Stimulated activated CD8-positive, alpha-beta memory T cell treated with anti-CD3 and anti-CD28 coated beads, Interleukin-7, amount 100 ng/mL, for 1 hour (primary cell): ENCODE measurements around the gene GRB7.
"Not testable (repeated sequence)": the region's sequence is repeated elsewhere in the genome, so short reads cannot be mapped to it uniquely, and the experiment has no call there.

Experiments used
- DNase-seq, 2 donors: peaks; one replicate each; pipeline ENCODE4 v3.0.0-alpha.2; 2020; ENCODE audit warnings: low read depth in 2 of 2

The GRB7 gene

DNA sequence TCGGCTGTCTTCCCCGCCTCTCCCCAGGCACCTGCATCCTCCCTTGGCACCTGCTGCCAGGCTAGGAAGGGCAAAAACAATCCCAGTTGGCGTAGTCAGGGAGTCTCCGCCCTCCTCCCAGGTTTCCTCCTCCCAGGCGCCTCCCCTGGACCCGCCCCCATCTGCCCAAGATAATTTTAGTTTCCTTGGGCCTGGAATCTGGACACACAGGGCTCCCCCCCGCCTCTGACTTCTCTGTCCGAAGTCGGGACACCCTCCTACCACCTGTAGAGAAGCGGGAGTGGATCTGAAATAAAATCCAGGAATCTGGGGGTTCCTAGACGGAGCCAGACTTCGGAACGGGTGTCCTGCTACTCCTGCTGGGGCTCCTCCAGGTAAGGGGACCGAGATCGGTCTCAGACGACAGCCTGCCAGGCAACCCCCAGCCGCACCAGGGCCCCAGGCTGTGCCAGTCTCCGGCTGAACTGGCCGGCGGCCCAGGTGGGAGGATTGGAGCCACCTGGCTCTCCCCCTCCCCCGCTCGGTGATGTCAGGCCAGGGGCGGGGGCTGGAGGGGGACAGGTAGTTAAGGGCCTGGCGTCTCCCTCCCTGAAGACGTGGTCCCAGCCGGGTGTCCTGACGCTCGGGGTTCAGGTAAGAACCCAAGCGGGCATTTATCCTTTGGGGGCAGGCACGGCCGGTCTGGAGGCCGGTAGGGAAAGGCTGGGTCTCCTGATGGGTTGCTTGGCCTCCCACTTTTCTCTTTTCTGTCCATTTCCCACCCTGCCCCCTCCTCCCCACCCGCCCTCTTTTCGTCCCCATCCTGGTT lies at the start of gene GRB7:
TSS of gene GRB7 (plus strand) at position 179 of the 808 bp plus-strand sequence. CDS start 4,364 bp downstream, outside the sequence.
- no peak for DNase-seq

DNA sequence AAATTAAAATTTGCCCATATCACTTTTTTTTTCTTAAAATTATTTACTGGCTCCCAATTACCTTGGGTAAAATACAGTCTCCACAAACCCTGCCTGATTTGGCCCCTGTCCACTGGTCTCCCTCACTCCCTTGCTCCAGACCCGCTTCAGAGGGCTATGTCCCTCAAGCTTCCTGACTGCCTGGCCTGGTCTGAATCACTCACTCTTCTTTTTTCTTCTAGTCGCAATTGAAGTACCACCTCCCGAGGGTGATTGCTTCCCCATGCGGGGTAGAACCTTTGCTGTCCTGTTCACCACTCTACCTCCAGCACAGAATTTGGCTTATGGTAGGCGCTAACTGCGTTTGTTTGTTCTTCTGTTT lies 49.3 kb upstream of the GRB7 start:
- no peak for DNase-seq

DNA sequence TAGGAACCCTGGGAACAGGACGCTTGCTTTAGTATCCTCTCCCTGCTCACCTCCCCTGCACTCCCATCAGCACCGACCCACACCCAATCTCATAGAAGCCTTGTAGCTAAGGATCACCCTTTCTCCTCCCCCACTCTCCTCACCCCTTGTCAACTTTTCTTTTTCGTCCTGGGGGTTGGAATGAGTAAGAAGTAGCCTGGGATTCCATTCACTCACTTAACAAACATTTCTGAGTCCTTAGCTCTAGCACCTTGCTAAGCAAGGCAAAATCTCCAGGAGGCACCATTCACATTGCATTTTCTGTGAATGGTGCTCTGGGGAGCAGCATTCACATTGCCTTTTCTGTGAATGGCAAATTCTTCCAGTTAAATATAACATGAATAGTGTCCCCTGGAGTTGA lies 48.8 kb upstream of the GRB7 start:
- DNase-seq, result no peak

DNA sequence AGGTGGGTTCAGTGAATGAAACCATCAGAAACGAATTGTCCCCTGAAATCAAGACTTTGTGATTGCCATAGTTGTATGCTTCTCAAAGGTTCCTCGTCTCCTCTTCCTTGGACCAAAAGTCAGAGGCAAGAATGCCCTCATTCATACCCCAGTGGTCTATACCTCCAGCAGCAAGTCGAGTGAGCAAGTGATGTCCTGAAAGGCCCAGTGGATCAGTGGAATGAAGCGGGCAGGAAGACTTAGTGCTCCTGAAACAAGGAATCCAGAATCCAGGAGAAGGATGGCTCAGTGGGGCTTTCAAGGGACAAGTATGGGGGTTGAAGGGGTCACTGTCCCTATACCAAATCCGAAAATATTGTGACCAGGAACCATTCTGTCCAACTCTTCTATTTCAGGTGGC lies 43.1 kb upstream of the GRB7 start:
- no peak for DNase-seq

DNA sequence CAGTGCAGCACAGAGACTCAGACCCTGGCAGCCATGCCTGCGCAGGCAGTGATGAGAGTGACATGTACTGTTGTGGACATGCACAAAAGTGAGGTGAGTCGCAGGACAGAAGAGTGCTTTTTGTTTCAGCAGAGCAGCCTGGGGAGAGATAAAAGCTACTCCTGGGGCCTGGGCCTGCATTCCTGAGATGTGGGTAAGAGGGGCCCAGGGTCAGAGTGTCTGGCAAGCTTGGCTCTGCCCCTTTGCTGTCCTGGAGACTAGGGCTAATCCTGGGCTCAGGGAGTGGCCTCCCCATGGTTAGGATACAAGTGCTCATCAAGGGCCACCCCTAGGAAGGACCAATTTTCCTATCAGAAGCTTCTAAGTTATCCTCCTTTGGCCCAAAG lies 42.7 kb upstream of the GRB7 start:
- DNase-seq, result no peak

DNA sequence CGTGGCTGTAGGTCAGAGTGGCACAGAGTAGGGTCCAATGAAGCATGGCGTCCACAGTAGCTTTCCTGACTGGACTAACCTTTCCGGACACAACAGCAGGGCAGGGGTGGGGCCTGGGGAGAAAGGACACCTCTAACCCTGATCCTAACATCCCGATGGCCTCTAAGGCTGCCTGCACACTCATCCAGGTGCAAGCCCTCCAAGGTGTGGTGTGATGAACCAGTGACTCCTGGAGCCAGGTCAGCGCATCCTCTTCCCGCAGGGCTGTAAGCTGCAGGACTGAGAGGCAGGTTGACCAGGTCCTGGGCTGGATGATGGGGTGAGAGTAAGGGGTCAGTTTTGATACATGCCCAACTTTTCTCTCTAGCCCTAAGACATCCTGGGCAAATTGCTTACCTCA lies 41.0 kb upstream of the GRB7 start:
- no peak for DNase-seq

DNA sequence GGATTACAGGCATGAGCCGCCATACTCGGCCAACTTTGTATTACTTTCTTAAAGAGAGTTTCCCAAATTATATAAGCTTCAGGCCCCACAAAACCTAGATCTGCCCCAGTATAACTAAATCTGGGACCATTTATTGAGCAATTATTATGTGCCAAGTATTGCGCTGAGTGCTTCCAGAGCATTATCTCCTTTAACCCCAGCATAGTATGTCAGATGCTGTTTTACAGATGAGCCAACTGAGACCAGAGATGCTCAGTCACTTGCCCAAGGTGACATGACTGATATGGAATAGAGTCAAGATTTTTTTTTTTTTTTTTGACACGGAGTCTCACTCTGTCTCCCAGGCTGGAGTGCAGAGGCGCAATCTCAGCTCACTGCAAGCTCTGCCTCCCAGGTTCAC lies 39.8 kb upstream of the GRB7 start:
- no peak for DNase-seq

DNA sequence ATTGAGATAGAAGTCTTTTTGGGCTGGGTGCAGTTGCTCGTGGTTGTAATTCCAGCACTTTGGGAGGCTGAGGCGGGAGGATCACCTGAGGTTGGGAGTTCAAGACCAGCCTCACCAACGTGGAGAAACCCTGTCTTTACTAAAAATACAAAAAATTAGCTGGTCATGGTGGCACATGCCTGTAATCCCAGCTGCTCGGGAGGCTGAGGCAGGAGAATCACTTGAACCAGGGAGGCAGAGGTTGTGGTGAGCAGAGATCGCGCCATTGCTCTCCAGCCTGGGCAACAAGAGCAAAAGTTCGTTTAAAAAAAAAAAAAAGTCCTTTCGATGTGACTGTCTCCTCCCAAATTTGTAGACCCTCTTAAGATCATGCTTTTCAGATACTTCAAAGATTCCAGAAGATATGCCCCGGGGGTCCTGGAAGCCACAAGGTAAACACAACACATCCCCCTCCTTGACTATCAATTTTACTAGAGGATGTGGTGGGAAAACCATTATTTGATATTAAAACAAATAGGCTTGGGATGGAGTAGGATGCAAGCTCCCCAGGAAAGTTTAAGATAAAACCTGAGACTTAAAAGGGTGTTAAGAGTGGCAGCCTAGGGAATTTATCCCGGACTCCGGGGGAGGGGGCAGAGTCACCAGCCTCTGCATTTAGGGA lies 38.5 kb upstream of the GRB7 start:
- DNase-seq, result not testable (repeated sequence)

DNA sequence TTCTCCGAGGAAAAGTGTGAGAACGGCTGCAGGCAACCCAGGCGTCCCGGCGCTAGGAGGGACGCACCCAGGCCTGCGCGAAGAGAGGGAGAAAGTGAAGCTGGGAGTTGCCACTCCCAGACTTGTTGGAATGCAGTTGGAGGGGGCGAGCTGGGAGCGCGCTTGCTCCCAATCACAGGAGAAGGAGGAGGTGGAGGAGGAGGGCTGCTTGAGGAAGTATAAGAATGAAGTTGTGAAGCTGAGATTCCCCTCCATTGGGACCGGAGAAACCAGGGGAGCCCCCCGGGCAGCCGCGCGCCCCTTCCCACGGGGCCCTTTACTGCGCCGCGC lies 38.0 kb upstream of the GRB7 start, which contains the start of gene ERBB2:
TSS of gene ERBB2 (plus strand) at position 247 of the 330 bp plus-strand sequence. CDS start 175 bp downstream, outside the sequence.
- DNase-seq, result no peak

DNA sequence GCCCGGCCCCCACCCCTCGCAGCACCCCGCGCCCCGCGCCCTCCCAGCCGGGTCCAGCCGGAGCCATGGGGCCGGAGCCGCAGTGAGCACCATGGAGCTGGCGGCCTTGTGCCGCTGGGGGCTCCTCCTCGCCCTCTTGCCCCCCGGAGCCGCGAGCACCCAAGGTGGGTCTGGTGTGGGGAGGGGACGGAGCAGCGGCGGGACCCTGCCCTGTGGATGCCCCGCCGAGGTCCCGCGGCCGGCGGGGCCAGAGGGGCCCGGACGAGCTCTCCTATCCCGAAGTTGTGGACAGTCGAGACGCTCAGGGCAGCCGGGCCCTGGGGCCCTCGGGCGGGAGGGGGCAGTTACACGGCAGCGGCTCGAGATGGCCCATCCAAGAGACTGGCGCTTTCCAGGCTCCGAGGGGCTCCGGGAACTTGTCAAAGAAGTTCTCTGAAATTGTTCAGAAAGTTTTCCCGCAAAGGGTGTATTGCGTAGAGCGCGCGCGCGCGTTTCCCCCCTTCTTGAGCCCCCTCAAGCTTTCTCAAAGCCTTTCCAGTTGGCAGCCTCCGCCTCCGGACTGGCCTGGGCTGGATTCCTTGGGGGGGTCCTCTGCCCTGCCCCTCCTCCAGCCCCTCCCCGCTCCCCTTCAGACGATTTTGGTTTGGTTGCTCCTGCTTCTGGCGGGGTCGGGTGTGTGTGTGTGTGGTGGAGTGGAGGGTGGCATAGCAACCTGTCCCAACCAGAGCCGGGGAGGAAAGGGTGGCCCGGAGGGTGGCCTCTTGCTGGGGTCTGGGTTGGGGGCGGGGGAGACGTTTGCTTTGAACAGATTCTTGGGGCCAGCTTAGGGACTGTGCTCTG lies 37.4 kb upstream of the GRB7 start:
- DNase-seq, result no peak

DNA sequence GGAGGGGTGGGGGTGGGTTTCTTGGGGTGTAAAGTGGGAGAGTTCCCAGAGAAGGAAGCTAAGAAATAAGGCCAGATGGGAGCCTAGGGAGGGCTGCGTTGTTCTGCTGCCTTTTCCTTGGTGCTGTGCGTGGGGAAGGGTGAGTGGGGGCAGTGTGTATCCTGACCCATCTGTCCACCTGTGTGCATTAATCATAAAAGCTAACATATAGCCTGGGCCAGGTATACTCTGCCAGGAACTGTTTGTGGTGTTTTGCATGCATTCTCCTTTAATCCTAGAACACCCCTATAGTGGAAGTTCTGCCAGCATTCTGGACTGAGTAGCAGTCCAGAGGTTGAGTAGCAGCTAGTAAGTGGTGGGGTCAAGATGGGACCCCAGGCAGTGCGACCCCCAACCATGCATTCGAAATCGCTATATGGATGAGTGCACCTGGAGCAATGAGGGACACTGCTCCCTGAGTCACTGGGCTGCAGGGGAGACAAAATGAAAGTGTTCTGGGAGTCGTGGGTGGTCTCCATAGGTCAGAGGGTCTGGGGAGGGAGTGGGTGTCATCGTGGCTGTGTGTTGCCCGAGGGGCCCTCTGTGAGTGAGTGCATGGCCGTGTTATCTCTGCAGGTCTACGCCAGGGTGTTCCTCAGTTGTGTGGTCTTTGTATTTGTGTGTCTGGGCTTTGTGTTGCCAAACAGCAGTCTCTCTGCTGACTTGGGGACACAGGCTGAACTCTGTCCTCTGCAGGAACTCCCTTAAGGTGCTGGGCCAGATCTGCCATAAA lies 36.5 kb upstream of the GRB7 start:
- DNase-seq, result no peak

DNA sequence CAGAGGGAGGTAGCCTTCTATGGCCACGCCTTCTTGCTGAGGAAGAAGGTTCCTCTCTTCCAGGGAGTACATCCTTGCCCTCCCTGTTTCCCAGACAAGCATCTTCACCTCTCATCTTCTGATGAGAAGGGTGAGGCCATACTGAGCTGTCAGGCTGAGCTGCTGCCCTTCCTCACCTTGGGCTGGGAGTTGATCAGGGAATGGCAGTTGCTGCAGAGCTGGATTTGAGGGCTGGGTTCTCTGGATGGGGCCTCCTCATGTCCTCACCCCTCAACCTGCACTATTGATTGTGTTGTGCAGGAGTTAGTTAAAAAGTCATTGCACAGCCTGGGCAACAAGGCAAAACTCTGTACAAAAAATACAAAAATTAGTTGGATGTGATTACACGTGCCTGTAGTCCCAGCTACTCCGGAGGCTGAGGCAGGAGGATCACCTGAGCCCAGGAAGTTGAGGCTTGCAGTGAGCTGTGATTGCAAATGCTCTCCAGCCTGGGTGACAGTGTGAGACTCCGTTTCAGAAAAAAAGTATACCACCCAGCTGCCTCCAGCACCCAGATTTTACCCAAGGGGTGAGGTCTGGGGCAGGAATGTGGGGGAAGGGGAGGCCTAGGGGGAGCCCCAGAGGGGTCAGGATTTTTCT lies 35.8 kb upstream of the GRB7 start:
- no peak for DNase-seq

DNA sequence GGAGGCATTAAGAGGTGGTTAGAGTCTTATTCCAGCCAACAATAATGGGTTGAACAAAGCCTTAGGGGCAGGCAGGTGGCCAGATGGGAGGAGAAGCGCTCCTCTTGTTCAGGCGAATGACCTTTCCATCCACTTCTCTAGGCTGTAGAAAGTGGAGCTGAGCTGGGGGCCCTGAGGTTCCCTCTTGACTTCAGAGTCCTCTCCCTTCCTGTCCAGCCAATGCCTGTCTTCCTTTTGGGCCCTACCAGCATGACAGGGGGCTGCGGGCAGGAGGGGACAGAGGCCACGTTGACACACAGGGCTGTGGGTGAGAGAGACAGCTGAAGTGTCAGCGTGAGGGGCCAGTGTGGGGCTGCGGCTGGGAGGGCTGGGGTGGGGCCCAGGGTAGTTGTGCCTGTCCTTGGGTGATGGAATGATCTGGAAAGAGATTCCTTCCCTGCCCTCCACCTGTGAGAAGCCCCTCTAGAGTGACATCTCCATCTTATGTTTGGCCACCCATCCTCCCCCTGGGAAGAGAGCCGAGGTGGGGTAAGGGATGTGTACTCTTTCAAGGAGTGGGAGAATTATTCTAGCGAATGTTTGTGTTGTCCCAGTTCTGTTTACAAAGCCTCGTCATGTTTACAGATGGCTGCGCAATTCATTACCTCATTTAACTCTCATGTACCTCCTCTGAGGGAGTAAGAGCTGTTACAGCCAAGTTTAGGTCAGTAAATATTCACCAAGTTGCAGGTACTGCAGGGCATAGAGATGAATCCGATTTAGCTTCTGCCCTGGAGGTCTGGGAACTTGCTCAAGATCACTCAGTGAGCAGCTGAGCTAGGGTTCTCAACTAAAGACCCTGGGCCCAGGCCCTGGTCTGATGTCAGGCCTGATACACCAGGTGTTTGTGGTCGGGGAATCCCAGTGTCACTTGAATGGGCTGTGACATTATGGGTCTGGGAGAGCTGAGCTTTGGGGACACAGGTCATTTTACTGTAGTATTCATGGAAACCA lies 34.5 kb upstream of the GRB7 start:
- DNase-seq, result no peak

DNA sequence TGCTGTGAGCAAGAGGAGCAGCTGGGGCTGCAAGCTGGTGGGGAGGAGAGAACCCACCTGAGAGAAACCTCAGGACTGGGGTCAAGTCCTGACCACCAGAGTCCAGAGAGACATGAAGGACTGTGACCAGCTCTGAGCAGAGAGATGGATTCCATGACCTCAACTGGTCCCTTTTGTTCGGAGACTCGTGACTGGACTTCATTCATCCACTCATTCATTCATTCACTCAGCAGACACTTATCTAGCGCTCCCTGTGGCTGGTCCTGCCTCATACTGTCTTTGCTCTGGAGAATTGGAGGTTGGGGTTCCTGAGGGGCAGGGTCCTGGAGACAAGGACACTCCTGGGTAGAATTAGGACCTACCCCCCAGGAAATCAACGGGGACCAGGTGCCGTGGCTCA lies 33.8 kb upstream of the GRB7 start:
- no peak for DNase-seq

DNA sequence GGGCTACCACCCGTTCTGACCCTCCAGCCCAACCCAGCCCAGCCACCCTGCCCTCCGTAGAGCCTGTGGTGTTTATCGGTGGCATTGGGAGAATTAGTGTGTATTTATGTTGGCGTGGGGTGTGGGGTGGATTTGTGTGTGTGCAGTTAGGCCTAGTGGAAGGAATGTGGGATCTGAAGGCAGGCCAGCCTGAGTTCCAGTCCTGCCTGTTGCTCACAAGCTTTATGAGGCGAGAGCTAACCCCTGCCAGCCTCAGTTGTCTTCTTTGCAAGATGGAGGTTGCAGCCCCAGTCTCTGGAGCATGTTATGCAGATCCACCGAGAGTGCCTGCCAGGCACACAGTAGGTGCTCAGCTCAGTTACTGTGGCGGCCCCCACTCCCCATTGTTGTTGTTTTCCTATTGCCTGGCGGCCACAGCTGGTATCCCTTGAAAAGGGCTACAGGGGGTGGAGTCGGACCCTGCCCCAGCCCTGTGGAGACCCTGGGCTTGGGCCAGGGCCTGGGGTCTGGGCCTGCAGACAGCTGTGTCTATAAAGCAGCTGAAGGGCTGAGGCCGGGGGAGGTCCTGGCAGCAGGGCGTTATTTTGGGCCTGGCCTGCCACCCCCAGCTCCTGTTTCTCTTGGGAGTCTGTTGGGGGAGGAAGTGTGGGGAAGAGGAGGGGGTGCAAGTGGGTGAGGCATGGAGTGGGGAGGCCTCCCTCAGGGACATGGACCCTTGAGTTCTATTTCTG lies 32.8 kb upstream of the GRB7 start:
- no peak for DNase-seq

DNA sequence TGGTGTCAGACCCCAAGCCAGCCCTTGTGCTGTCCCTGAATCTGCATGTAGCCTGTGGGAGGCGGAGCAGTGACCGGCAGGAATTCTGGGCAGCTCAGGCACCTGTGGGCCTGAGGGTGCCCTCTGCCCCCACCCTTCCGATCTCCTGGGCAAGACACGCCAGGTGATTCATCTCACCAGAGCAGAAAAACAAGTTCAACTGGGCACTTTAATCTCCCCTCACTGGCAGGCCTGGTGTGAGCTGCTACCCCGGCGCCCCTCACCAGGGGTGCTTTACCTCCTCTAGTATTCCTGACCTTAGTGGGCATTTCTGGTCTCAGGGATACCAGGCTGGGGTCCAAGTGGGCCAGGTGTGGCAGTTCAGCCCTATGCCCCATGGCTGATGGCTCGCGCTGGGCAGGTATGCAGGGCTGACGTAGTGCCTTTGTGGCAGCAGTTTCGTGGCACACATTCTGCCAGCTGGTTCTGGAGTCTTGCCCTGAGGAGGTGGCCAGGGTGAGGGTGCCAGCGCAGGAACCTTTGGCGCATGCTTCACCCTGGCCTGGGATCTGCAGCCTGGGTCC lies 31.9 kb upstream of the GRB7 start:
- no peak for DNase-seq

DNA sequence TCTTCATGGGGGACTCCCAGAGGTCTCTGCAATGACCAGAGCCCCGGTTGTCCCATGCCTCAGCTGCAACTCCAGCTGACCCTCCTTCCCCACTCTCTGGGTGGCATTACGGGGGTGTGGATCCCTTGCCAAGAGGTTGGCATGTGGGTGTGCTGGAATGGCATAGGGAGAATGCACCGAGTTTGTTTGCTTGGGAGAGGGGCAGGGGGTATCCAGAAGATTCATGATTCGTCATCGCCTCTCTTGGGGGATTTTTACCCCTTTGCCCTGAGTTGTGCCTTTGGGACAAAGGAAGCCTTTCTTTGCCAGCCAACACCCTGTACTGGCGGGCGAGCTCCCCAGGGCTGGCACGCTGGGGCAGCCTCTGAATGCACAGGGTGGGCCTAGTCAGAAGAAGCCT lies 31.4 kb upstream of the GRB7 start:
- DNase-seq, result no peak

DNA sequence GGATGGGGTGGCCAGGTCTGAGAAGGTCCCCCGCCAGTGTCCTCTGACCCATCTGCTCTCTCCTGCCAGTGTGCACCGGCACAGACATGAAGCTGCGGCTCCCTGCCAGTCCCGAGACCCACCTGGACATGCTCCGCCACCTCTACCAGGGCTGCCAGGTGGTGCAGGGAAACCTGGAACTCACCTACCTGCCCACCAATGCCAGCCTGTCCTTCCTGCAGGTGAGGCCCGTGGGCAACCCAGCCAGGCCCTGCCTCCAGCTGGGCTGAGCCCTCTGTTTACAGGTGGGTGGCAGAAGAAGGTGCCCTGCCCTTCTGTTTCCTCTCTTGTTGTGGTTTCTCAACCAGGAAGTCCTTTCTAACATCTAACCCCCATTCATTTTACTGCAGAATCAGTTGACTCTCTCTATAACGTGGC lies 30.8 kb upstream of the GRB7 start:
- no peak for DNase-seq
